ENCODE measurements around the gene GOLGA5.

DNA sequence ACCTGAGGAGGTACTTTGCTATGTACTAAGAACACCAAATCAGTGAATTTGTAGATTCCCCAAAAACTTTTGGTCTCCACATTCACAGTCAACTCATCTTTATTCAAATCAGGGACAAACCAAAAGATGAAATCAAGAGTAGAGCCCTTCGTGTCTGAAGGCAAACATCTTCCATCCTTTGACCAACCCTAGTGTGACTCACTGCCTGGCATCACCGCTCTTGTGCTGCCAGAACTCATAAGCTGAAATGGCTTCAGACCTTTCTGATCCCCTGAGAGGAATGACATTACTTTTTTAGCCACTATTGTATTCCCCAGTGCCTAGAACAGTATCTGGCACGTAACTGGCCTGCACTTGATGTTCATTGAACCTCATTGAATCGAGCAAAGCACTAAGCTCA, 50.1 kb downstream of the GOLGA5 start:
- TF ChIP-seq CTCF (IDR thresholded peaks at IDR 0.05; ENCODE audit: borderline replicate concordance, extremely low read depth, low read length, poor library complexity, severe bottlenecking): no peak
- TF ChIP-seq EZH2 (IDR thresholded peaks at IDR 0.05; ENCODE audit: borderline replicate concordance, low read depth, low read length, severe bottlenecking): no peak
